WTC11 (cell line): ENCODE data around the gene CSPG4. TPM values are rescaled to one million over a fixed set of nuclear protein-coding genes. Genes with fewer than 3 reads are reported as not detected.
A peak's percentile ranks its signal among the peaks of the same experiment; 100 is the strongest.

Source experiments
- ATAC-seq: fragments of 200-7000 bp; cut with Tn5 transposase; 2 replicates; pipeline ENCODE4 v1.10.0; 2021; ENCODE audit warnings: mild to moderate bottlenecking, moderate library complexity
- CTCF ChIA-PET: fragments of 300-600 bp; sonication (Branson Sonifier 250); formaldehyde crosslinking; loops from one replicate; lab custom pipeline; 2021; ENCODE audit warnings: antibody characterized with exemption; lab: Charles Lee
- POLR2A ChIA-PET: fragments of 350-600 bp; sonication (Branson Sonifier 250); formaldehyde crosslinking; loops from one replicate; lab custom pipeline; 2021; ENCODE audit warnings: antibody characterized with exemption; lab: Charles Lee
- DNase-seq: peaks from one replicate; pipeline ENCODE4 v3.0.0; 2021; ENCODE audit warnings: low spot score
- H3K27ac Mint-ChIP-seq: 2 replicates; pipeline ENCODE4 v1.8.0; 2021; ENCODE audit warnings: mixed read lengths
- H3K27me3 Mint-ChIP-seq: 2 replicates; pipeline ENCODE4 v1.8.0; 2021; ENCODE audit warnings: low read depth, mild to moderate bottlenecking, moderate library complexity, mixed read lengths
- H3K36me3 Mint-ChIP-seq: 2 replicates; pipeline ENCODE4 v1.8.0; 2021; ENCODE audit warnings: mixed read lengths
- H3K4me1 Mint-ChIP-seq: 2 replicates; pipeline ENCODE4 v1.8.0; 2022; ENCODE audit warnings: mixed read lengths
- H3K4me3 Mint-ChIP-seq: 2 replicates; pipeline ENCODE4 v1.8.0; 2021; ENCODE audit warnings: mild to moderate bottlenecking, moderate library complexity, mixed read lengths
- H3K9me3 Mint-ChIP-seq: 2 replicates; pipeline ENCODE4 v1.8.0; 2021; ENCODE audit warnings: mixed read lengths
- ATF3 ChIP-seq: sonication (generic); formaldehyde crosslinking; conservative IDR thresholded peaks from 2 replicates; pipeline ENCODE4 v1.8.1; 2022; ENCODE audit warnings: mild to moderate bottlenecking, missing genetic modification reagents
- EMX1 ChIP-seq: fragments of 250-450 bp; sonication (Bioruptor Pico); IDR thresholded peaks from 2 replicates; pipeline ENCODE4 v1.8.0; 2021; ENCODE audit warnings: mild to moderate bottlenecking
- ETV6 ChIP-seq: sonication (generic); formaldehyde crosslinking; IDR thresholded peaks from 2 replicates; pipeline ENCODE4 v1.8.1; 2022; ENCODE audit warnings: mild to moderate bottlenecking, missing genetic modification reagents
- FOXK1 ChIP-seq: sonication (generic); formaldehyde crosslinking; IDR thresholded peaks from 2 replicates; pipeline ENCODE4 v1.8.0; 2022; ENCODE audit warnings: mild to moderate bottlenecking, moderate library complexity, missing genetic modification reagents
- HMGA2 ChIP-seq: fragments of 250-450 bp; sonication (Bioruptor Pico); IDR thresholded peaks from 2 replicates; pipeline ENCODE4 v1.4.0; 2021; ENCODE audit warnings: mild to moderate bottlenecking, moderate library complexity
- MYBL2 ChIP-seq: sonication (generic); formaldehyde crosslinking; IDR thresholded peaks from 2 replicates; pipeline ENCODE4 v1.8.1; 2023; ENCODE audit warnings: mild to moderate bottlenecking, moderate library complexity, missing genetic modification reagents
- NR1H2 ChIP-seq: sonication (generic); formaldehyde crosslinking; IDR thresholded peaks from 2 replicates; pipeline ENCODE4 v1.9.0; 2021; ENCODE audit warnings: mild to moderate bottlenecking, moderate library complexity, missing genetic modification reagents
- NR3C1 ChIP-seq: sonication (generic); formaldehyde crosslinking; conservative IDR thresholded peaks from 2 replicates; pipeline ENCODE4 v1.8.1; 2023; ENCODE audit warnings: low read depth, mild to moderate bottlenecking, missing genetic modification reagents
- OVOL2 ChIP-seq: fragments of 250-450 bp; sonication (Bioruptor Pico); IDR thresholded peaks from 2 replicates; pipeline ENCODE4 v1.9.0; 2021; ENCODE audit warnings: mild to moderate bottlenecking, borderline replicate concordance
- PRDM15 ChIP-seq: sonication (generic); formaldehyde crosslinking; IDR thresholded peaks from 2 replicates; pipeline ENCODE4 v1.8.0; 2022; ENCODE audit warnings: missing genetic modification reagents
- SOX15 ChIP-seq: fragments of 250-450 bp; sonication (Bioruptor Pico); IDR thresholded peaks from 2 replicates; pipeline ENCODE4 v1.9.0; 2021; ENCODE audit warnings: mild to moderate bottlenecking
- SP1 ChIP-seq: sonication (generic); formaldehyde crosslinking; conservative IDR thresholded peaks from 2 replicates; pipeline ENCODE4 v1.8.1; 2022; ENCODE audit warnings: missing genetic modification reagents
- ZNF219 ChIP-seq: sonication (generic); formaldehyde crosslinking; IDR thresholded peaks from 2 replicates; pipeline ENCODE4 v1.8.0; 2023; ENCODE audit warnings: missing genetic modification reagents, mild to moderate bottlenecking, borderline replicate concordance
- ZNF317 ChIP-seq: sonication (generic); formaldehyde crosslinking; IDR thresholded peaks from 2 replicates; pipeline ENCODE4 v1.8.1; 2023; ENCODE audit warnings: low read depth, mild to moderate bottlenecking, moderate library complexity, missing genetic modification reagents, borderline replicate concordance
- ZNF416 ChIP-seq: fragments of 250-450 bp; sonication (Bioruptor Pico); IDR thresholded peaks from 2 replicates; pipeline ENCODE4 v1.9.0; 2021; ENCODE audit warnings: mild to moderate bottlenecking, inconsistent platforms
- ZNF425 ChIP-seq: fragments of 250-450 bp; sonication (Bioruptor Pico); conservative IDR thresholded peaks from 2 replicates; pipeline ENCODE4 v1.9.0; 2021; ENCODE audit warnings: mild to moderate bottlenecking
- ZSCAN18 ChIP-seq: fragments of 250-450 bp; sonication (Bioruptor Pico); IDR thresholded peaks from 2 replicates; pipeline ENCODE4 v2.1.2; 2022; ENCODE audit warnings: mild to moderate bottlenecking, moderate library complexity
- total RNA-seq: library from RNA; stranded (reverse); gene quantifications from 3 replicates; pipeline ENCODE4 v1.2.3, GENCODE V29; 2021
- TF ChIP-seq, protein P1 (sequence below): sonication (generic); formaldehyde crosslinking; IDR thresholded peaks from 2 replicates; pipeline ENCODE4 v1.8.0; 2023; ENCODE audit warnings: missing genetic modification reagents
- TF ChIP-seq, protein P2 (sequence below): fragments of 250-450 bp; sonication (Bioruptor Pico); IDR thresholded peaks from 2 replicates; pipeline ENCODE4 v1.8.0; 2021; ENCODE audit warnings: mild to moderate bottlenecking
- TF ChIP-seq, protein P3 (sequence below): sonication (generic); formaldehyde crosslinking; IDR thresholded peaks from 2 replicates; pipeline ENCODE4 v1.8.1; 2023; ENCODE audit warnings: mild to moderate bottlenecking, missing genetic modification reagents, moderate library complexity

The CSPG4 gene
- total RNA-seq, 1 experiment from 2014 or later: 2.9 TPM

DNA sequence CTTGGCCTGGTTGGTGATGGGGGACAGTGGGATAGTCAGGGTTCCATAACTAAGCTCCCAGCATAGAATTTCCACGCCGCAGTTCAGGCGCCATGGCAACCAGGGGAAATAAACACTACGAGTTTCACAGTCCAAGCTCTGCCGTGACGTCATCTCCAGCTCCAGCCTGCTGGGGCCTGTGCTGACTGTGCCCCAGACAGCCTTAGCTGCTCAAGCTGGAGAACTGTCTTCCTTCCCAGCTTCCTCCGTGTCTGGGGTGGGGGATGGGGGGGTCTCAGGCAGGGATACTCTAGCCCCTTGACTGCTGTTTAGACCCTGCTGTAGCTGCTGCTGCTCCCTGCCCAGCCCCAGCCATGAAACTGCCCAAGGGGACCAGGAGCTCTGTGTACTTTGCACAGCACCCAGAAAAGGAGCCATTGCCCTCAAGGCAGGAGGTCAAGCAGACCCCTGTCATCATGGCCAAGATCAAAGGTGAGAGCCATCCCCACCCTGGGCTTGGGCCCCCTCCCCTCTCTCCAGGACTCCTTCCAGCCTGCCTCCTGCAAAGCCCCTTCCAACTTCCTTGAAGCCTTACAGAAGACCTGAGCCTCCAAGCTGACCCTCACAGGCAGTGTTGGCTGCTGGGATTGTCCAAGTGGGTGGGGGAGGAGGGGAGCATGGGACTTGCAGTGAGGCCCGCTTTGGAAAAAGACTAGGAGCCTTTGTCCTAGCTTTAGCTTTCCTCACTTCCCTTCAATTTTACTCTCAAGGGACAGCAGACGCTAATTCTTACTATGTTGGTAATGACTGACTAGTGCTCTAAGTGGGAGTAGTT, 11.4 kb upstream of the CSPG4 start:
- no peak overlapping the region for H3K4me3 Mint-ChIP-seq
- ATAC-seq: peak; percentile 9; the same call in 1 of the 2 replicates
- DNase-seq: peak; percentile 35
- CTCF ChIA-PET: interaction anchor here (0.9 to 3.2 kb wide), 10 partner anchors 9 to 86 kb away, joined by 3 to 21 read pairs (median 5); no protein-coding TSS in a partner anchor
- H3K36me3 Mint-ChIP-seq: no peaks in the 10 kb centered on the region
- no peak overlapping the region for H3K27ac Mint-ChIP-seq
- H3K4me1 Mint-ChIP-seq: no peaks in the 10 kb centered on the region; the same call in 1 of the 2 replicates
- POLR2A ChIA-PET: interaction anchor here (0.6 to 1.8 kb wide), 4 partner anchors 10 to 84 kb away, joined by 3 to 8 read pairs (median 4); partner anchors contain the start of gene IMP3
- H3K9me3 Mint-ChIP-seq: no peaks in the 10 kb centered on the region
- peaks cover 50% of the 10 kb centered on the region for H3K27me3 Mint-ChIP-seq
- TF ChIP-seq NR1H2 (CRISPR knock-in tag) (no peak), NR3C1 (no peak), ETV6 (CRISPR knock-in tag) (no peak), ZNF317 (no peak), MYBL2 (CRISPR knock-in tag) (no peak), EMX1 (CRISPR knock-in tag) (no peak), ZNF219 (no peak), ZNF416 (no peak), OVOL2 (CRISPR knock-in tag) (no peak), HMGA2 (CRISPR knock-in tag) (no peak), PRDM15 (CRISPR knock-in tag) (no peak), ATF3 (CRISPR knock-in tag) (no peak), ZNF425 (CRISPR knock-in tag) (no peak), FOXK1 (CRISPR knock-in tag) (no peak), SOX15 (CRISPR knock-in tag) (no peak), ZSCAN18 (CRISPR knock-in tag) (no peak), SP1 (CRISPR knock-in tag) (no peak)
- TF ChIP-seq, protein P1, sequence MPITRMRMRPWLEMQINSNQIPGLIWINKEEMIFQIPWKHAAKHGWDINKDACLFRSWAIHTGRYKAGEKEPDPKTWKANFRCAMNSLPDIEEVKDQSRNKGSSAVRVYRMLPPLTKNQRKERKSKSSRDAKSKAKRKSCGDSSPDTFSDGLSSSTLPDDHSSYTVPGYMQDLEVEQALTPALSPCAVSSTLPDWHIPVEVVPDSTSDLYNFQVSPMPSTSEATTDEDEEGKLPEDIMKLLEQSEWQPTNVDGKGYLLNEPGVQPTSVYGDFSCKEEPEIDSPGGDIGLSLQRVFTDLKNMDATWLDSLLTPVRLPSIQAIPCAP (CRISPR knock-in tag): no peak
- TF ChIP-seq, protein P2, sequence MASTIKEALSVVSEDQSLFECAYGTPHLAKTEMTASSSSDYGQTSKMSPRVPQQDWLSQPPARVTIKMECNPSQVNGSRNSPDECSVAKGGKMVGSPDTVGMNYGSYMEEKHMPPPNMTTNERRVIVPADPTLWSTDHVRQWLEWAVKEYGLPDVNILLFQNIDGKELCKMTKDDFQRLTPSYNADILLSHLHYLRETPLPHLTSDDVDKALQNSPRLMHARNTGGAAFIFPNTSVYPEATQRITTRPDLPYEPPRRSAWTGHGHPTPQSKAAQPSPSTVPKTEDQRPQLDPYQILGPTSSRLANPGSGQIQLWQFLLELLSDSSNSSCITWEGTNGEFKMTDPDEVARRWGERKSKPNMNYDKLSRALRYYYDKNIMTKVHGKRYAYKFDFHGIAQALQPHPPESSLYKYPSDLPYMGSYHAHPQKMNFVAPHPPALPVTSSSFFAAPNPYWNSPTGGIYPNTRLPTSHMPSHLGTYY (CRISPR knock-in tag): no peak
- TF ChIP-seq, protein P3, sequence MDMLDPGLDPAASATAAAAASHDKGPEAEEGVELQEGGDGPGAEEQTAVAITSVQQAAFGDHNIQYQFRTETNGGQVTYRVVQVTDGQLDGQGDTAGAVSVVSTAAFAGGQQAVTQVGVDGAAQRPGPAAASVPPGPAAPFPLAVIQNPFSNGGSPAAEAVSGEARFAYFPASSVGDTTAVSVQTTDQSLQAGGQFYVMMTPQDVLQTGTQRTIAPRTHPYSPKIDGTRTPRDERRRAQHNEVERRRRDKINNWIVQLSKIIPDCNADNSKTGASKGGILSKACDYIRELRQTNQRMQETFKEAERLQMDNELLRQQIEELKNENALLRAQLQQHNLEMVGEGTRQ (CRISPR knock-in tag): no peak
